Endometrial microvascular endothelial cells (primary cell): ENCODE data around the gene TEN1. TPM values are rescaled to one million over a fixed set of nuclear protein-coding genes. Genes with fewer than 3 reads are reported as not detected.

ENCODE experiments used
- in situ Hi-C: cut with HindIII; loops from 2 replicates; pipeline ENCODE4 v1.10.0; 2017; ENCODE audit warnings: low sequenced_read_pairs, low pct_unique_long_range_greater_than_20kb; ENCODE audit errors: inconsistent ontology term
- total RNA-seq: library from RNA; depleted of rRNA; stranded (reverse); fragments of >200 nt; gene quantifications from one replicate; pipeline ENCODE4 v1.2.3, GENCODE V29; 2015; ENCODE audit errors: inconsistent ontology term

TEN1 gene
- total RNA-seq, 1 donor from 2014 or later, result 17.7 TPM

DNA sequence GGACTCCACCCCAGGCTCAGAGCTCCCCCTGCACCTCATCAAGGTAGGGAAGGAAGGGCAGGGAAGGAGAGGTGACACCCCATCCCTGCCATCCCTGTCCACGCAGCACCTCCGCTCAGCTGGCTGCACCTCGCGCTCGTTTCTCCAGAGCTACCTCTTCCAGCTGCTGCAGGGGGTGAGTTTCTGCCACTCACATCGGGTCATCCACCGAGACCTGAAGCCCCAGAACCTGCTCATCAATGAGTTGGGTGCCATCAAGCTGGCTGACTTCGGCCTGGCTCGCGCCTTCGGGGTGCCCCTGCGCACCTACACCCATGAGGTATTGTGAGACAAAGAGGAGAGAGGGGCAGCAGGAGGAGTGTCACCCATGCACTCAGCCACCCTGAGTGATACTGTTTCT is 23.1 kb downstream of the TEN1 start:
- in situ Hi-C loops, result no loop called here

- in situ Hi-C loops, result no loop called here
Observed at GRCh38 chr17:76003915-76004314, 24.9 kb downstream of the TEN1 start.

DNA sequence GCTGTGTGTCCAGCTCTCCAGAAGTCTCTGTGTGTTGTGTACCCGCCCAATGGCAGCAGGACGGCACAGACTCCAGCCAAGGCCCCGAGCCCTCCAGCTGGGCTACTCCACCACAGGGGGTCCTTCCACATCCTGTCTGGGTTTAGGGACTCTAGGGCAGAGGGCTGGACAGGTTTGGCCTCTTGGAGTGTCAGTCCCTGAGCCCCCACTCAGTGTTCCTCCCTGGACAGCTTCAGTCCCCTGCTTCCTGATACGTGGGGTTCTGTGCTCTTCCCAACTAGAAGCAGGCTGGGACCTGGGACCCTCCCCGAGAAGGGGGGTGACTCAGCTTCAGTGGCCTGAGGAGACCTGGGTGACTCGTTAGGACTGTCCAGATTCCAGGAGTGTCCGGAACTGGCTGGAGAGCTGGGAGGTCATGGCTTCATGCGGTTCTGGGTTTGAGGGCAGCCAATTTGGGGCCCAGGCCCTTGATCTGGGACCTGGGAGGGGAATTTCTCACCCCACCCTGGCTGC is 25.8 kb downstream of the TEN1 start:
- in situ Hi-C loops, result no loop called here

- in situ Hi-C loops, result no loop called here
Observed at GRCh38 chr17:76005263-76006149, 26.5 kb downstream of the TEN1 start.

DNA sequence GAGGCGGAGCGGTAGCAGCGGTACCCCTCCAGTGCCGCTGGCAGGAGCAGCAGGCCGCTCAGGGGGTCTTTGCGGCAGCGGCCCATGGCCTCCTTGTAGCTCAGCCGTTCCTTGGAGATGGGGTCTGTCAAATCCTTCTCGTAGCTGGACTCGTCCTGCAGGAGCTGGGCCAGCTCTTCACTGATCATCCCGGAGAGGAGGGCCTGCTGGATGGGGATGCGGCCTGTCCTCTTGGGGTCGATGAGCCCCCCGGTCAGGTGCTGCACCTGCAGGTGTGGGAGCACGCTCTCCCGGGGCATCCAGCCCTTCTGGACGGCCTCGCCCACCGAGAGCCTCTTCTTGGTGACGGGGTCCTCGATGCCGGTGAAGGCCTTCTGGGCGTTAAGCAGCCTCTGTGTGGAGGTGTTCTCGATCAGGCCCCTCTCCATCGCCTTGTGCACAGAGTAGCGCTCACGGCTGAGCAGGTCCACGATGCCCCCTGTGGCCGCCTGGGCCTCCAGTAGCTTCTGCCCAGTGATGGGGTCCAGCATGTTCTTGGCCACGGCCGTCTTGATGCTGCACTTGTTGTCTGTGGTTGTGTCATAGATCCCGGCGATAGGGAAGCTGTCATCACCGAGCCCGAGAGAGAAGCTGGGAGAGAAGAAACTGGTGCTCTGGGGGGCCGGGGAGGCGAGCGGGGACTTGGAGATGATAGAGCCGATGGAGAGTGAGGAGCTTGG is 28.2 kb downstream of the TEN1 start:
- in situ Hi-C loops, result no loop called here

GRCh38 chr17:76007850-76008165 is 28.8 kb downstream of the TEN1 start:
- in situ Hi-C loops, result no loop called here

GRCh38 chr17:76008208-76008607 is 29.2 kb downstream of the TEN1 start:
- in situ Hi-C loops, result no loop called here

GRCh38 chr17:76008630-76009425 is 29.8 kb downstream of the TEN1 start:
- in situ Hi-C loops, result no loop called here

GRCh38 chr17:76009447-76009846 is 30.4 kb downstream of the TEN1 start:
- in situ Hi-C loops, result no loop called here

DNA sequence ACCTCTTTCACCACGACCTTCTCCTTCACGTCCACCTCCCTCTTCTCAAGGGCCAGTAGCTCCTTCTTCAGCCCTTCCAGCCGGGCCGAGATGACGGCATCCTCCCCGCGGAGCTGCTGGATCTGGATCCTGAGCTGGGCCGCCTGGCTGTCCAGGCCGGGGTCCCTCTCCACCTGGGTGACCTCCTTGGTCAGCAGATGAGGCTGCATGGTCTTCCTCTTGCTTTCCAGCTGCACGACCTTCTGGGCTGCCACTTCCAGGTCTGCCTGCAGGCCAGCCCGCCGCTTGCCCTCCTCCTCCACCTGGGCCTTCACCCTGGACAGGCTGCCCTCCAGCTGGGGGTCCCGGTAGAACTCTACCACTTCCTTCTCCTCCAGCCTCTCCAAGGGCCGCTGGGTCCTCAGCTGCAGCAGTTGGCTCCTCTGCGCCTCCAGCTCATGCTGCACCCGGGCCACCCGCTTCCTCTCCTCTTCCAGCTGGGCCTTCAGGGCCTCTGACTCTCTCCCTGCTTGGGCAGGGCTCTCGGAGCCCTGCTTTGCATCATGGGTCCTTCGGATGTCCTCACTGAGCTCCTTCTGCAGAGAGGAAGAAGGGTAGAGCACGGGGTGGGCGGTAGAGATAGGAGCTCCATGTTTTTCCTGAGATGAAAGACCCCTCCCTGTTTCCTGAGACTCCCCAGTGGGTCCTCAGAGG is 31.1 kb downstream of the TEN1 start:
- in situ Hi-C loops, result no loop called here

DNA sequence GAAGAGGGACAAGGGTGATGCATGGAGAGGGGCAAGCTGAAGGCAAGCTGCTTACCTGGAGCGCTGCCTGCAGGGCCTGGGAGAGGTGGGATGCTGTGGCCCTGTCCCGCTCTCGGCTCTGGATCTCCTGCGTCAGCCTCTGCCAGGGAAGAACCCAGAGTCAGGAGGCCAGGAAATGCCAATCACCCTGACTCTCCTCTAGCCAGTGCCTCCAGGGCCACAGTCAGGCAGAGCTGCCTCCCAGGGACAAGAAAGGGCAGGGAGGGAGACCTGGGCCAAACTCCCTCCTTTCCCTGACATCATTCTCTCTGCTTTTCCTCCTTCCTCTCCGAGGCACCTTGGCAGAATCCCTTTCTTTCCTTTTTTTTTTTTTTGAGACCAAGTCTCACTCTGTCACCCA is 32.9 kb downstream of the TEN1 start:
- in situ Hi-C loops, result no loop called here

GRCh38 chr17:76013377-76013932 is 34.4 kb downstream of the TEN1 start:
- in situ Hi-C loops, result no loop called here

DNA sequence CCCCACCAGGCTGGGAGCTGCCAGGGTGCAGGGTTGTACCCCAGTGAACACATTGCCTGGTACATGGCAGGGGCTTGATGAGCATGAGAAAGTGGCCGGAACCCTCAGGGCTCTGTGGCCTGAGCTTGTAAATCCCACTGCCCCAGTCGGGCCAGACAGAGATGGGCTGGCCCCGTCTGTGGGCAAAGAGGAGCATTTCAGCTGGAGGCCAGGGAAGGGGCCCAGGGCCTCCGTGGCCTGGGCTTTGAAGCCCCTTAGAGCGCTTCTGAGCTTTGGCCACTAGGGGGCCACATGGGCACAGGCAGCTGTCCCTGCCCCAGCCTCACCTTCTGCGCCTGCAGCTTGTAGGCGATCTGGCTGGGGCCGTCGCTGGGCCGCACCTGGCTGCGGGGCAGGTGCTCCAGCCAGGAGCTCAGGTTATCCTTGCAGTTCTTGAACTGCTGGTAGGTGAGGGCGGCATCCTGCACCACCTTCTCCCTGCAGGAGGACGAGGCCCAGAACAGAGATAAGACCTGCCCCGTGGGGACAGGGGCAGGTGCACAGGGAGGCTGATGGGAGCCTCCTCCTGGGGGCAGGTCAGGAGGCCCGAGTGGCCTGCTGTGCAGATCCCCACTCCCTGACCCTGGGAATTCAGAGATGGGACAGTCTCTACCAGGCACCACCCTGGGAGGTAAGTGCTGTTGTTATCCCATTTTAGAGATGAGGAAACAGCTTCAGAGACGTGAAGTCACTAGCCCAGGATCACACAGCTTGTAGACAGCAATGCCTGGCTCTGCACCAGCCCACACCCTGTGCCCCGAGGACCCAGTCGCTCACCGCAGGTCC is 35.3 kb downstream of the TEN1 start:
- in situ Hi-C loops, result no loop called here

DNA sequence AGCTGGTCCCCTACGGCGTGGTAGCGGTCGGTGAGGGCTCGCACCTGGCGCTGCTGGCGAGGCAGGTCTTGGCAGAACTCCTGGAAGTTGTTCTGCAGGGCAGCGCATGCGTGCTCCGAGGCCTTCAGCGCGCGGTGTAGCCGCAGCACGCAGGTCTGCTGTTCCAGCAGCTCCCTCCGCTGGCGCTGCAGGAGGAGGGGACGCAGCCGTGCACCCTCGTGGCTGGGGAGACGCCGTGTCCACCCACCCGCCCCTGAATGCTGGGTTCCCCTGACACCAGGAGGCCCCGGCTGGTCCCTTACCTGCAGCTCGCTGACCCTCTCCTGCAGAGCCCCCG is 35.9 kb downstream of the TEN1 start:
- in situ Hi-C loops, result no loop called here

DNA sequence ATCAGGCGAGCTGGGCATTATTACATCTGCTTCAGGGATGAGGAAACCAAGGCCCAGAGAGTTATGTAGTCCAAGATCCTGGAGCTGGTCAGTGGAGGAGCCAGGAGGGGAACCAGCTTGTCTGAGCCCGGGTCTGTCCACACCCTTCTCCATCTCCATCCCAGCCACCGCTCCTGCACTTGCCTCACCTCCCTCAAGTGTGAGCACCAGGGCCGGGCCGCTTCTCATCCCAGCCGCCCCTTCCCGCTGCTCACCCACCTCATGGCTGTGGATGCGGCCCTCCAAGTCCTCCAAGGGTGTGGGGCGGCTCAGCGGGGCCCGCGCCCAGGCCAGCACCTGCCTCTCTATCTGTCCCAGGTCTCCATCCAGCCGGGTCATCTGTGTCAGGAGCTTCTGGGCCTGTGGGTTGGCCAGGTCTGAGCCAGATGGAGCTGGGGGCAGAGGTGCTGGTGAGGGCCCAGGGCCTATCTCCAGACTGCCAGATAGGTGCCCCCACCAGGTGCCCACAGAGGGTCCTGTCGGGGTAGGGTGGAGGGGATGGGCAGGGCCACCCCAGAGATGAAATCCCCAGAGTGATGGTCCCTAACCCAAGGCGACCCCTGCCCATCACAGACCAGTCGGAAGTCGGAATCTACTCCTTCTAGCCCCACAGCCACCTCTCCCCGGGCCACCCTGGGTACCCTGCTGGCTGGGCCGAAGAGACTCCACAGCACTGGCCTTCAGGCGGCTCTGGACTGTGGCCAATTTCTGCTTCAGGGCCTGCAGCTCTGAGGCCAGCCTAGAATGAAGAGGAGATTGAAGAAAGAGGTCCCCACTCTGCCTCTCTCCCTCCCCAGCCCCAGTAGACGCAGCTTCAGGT is 38.7 kb downstream of the TEN1 start:
- in situ Hi-C loops, result no loop called here

- in situ Hi-C loops, result no loop called here
Observed at GRCh38 chr17:76018340-76018680, 39.3 kb downstream of the TEN1 start.

- in situ Hi-C loops, result no loop called here
Observed at GRCh38 chr17:76018801-76019200, 39.8 kb downstream of the TEN1 start.
